PC-3 (cell line): ENCODE data around the gene MTHFD1L. TPM values are rescaled to one million over a fixed set of nuclear protein-coding genes. Genes with fewer than 3 reads are reported as not detected.

Experiments
- ATAC-seq: fragments of 200-7000 bp; cut with Tn5 transposase; 2 replicates; pipeline ENCODE4 v1.9.1; 2020; ENCODE audit warnings: mild to moderate bottlenecking, moderate library complexity
- BruUV-seq: library from RNA; stranded (reverse); fragments of 400-500 nt; replicated peaks from 2 replicates; lab custom pipeline; 2021; lab: Mats Ljungman, UMichigan
- CTCF ChIA-PET: fragments of 300-600 bp; sonication (Branson Sonifier 250); formaldehyde crosslinking; loops from one replicate; lab custom pipeline; 2022; ENCODE audit warnings: antibody characterized with exemption; lab: Charles Lee
- POLR2A ChIA-PET: fragments of 300-600 bp; sonication (Branson Sonifier 250); formaldehyde crosslinking; loops from one replicate; lab custom pipeline; 2022; ENCODE audit warnings: antibody characterized with exemption; ENCODE audit not compliant: unreplicated experiment; lab: Charles Lee
- DNase-seq: peaks from one replicate; pipeline ENCODE4 v3.0.0-alpha.2; 2015
- H2AFZ ChIP-seq: fragments of 300-600 bp; sonication (generic); 2 replicates; pipeline ENCODE4 v1.6.0; 2016; ENCODE audit warnings: antibody characterized with exemption, low read length
- H3F3A ChIP-seq: fragments of 300-600 bp; sonication (generic); one replicate; pipeline ENCODE4 v1.6.0; 2017; ENCODE audit warnings: antibody characterized with exemption, low read length, control low read depth, mild to moderate bottlenecking; ENCODE audit not compliant: unreplicated experiment
- H3K27ac ChIP-seq: fragments of 300-600 bp; sonication (generic); 2 replicates; pipeline ENCODE4 v1.5.1; 2016; ENCODE audit warnings: mild to moderate bottlenecking, low read length
- H3K27me3 ChIP-seq: fragments of 300-600 bp; sonication (generic); 2 replicates; pipeline ENCODE4 v1.6.1; 2016; ENCODE audit warnings: low read length, mixed read lengths
- H3K36me3 ChIP-seq: fragments of 300-600 bp; sonication (generic); 2 replicates; pipeline ENCODE4 v1.6.1; 2016; ENCODE audit warnings: low read depth, mixed run types, low read length, mixed read lengths
- H3K4me1 ChIP-seq: fragments of 300-600 bp; sonication (generic); 2 replicates; pipeline ENCODE4 v1.5.1; 2016; ENCODE audit warnings: low read length; ENCODE audit not compliant: insufficient read depth
- H3K4me2 ChIP-seq: fragments of 300-600 bp; sonication (generic); 2 replicates; pipeline ENCODE4 v1.6.0; 2016; ENCODE audit warnings: low read length
- H3K4me3 ChIP-seq: fragments of 300-600 bp; sonication (generic); 2 replicates; pipeline ENCODE4 v1.5.1; 2016; ENCODE audit warnings: mild to moderate bottlenecking, low read length, mixed read lengths
- H3K79me2 ChIP-seq: fragments of 300-600 bp; sonication (generic); 2 replicates; pipeline ENCODE4 v1.6.1; 2017; ENCODE audit warnings: low read length, mixed read lengths
- H3K9ac ChIP-seq: fragments of 300-600 bp; sonication (generic); 2 replicates; pipeline ENCODE4 v1.6.0; 2016; ENCODE audit warnings: mild to moderate bottlenecking, low read length
- H3K9me2 ChIP-seq: fragments of 300-600 bp; sonication (generic); replicated peaks from 2 replicates; pipeline ENCODE4 v1.6.1; 2016; ENCODE audit warnings: mixed run types, low read length, mixed read lengths
- H3K9me3 ChIP-seq: fragments of 300-600 bp; sonication (generic); 2 replicates; pipeline ENCODE4 v1.6.1; 2016; ENCODE audit warnings: low read length, mixed read lengths
- H4K20me1 ChIP-seq: fragments of 300-600 bp; sonication (generic); 2 replicates; pipeline ENCODE4 v1.6.1; 2016; ENCODE audit warnings: low read length, mixed read lengths
- EZH2 ChIP-seq: fragments of 300-600 bp; sonication (generic); IDR thresholded peaks from one replicate; pipeline ENCODE4 v1.6.1; 2017; ENCODE audit warnings: antibody characterized with exemption, mild to moderate bottlenecking, low read length; ENCODE audit not compliant: unreplicated experiment
- EZH2phosphoT487 ChIP-seq: fragments of 300-600 bp; sonication (generic); IDR thresholded peaks from 2 replicates; pipeline ENCODE4 v1.6.1; 2018; ENCODE audit warnings: mild to moderate bottlenecking, antibody characterized with exemption, low read length, borderline replicate concordance
- intact Hi-C: fragments of 100-400 bp; cut with micrococcal nuclease; formaldehyde crosslinking; loops from 2 replicates; pipeline ENCODE4 v1.9.0; 2023
- total RNA-seq: library from RNA; depleted of rRNA; stranded (reverse); fragments of >200 nt; gene quantifications from 2 replicates; pipeline ENCODE4 v1.2.3, GENCODE V29; 2014
- TF ChIP-seq, protein P1 (sequence below): fragments of 300-600 bp; sonication (generic); conservative IDR thresholded peaks from 2 replicates; pipeline ENCODE4 v1.5.1; 2017; ENCODE audit warnings: antibody characterized with exemption, low read depth, mild to moderate bottlenecking, low read length

The MTHFD1L gene
- total RNA-seq, 1 experiment from 2014 or later, result 11.9 TPM

DNA sequence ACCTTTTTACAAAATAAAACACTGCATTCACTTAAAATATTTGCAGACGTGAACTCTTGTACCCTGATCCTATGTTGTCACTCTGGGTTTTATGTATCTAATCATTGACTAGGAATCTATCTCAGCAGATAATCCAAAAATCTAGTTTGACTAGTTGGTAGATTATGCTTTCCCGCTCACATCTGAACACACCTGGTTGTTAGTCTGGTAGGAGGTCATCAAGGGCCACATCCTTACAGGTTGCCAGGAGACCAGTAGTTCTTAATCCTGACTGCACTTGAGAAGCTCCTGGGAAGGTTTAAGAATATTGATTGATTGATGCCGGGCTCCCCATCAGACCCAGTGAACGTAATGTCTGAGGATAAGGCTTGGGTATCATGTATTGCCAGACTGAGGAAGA is 104.4 kb downstream of the MTHFD1L start:
- TF ChIP-seq EZH2phosphoT487 (no peak), EZH2 (no peak)
- TF ChIP-seq, protein P1, sequence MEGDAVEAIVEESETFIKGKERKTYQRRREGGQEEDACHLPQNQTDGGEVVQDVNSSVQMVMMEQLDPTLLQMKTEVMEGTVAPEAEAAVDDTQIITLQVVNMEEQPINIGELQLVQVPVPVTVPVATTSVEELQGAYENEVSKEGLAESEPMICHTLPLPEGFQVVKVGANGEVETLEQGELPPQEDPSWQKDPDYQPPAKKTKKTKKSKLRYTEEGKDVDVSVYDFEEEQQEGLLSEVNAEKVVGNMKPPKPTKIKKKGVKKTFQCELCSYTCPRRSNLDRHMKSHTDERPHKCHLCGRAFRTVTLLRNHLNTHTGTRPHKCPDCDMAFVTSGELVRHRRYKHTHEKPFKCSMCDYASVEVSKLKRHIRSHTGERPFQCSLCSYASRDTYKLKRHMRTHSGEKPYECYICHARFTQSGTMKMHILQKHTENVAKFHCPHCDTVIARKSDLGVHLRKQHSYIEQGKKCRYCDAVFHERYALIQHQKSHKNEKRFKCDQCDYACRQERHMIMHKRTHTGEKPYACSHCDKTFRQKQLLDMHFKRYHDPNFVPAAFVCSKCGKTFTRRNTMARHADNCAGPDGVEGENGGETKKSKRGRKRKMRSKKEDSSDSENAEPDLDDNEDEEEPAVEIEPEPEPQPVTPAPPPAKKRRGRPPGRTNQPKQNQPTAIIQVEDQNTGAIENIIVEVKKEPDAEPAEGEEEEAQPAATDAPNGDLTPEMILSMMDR, result no peak
- Histone ChIP-seq H3K27me3 (no peaks in the 10 kb centered on the region), H2AFZ (no peak overlapping the region), H4K20me1 (no peaks in the 10 kb centered on the region), H3K27ac (no peak overlapping the region), H3K4me1 (no peaks in the 10 kb centered on the region), H3K36me3 (peaks cover 1% of the 10 kb centered on the region; the same call in 1 of the 2 replicates), H3K9me2 (no peaks in the 10 kb centered on the region), H3K4me3 (no peak overlapping the region), H3K4me2 (no peak overlapping the region), H3K9ac (no peak overlapping the region), H3K79me2 (no peaks in the 10 kb centered on the region), H3F3A (no peaks in the 10 kb centered on the region), H3K9me3 (no peaks in the 10 kb centered on the region)
- ATAC-seq, result no peak
- ChIA-PET POLR2A (interaction anchor here (0.6 kb wide), 1 partner anchor 32 kb away, joined by 3 read pairs; no protein-coding TSS in a partner anchor), CTCF (no interaction called here)
- intact Hi-C loops, result no loop called here
- BruUV-seq, result no TSS peak
- DNase-seq, result no peak

DNA sequence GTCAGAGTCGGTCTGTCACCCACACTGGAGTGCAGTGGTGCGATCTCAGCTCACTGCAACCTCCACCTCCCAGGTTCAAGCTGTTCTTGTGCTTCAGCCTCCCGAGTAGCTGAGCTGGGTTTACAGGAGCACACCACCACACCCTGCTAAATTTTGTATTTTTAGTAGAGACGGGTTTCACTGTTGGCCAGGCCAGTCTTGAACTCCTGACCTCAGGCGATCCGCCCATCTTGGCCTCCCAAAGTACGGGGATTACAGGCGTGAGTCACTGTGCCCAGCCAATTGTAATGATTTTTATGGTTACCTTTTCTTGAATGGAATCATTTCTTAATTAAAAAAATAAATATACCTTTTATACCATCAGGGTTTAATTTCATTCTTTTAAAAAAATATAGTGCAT is 105.7 kb downstream of the MTHFD1L start:
- Histone ChIP-seq H3K9me3 (no peaks in the 10 kb centered on the region), H3K79me2 (no peaks in the 10 kb centered on the region), H3K27me3 (no peaks in the 10 kb centered on the region), H3K9me2 (no peaks in the 10 kb centered on the region), H4K20me1 (no peaks in the 10 kb centered on the region), H2AFZ (no peak overlapping the region), H3K9ac (no peak overlapping the region), H3F3A (no peaks in the 10 kb centered on the region), H3K36me3 (no peaks in the 10 kb centered on the region; the same call in 1 of the 2 replicates), H3K4me1 (no peaks in the 10 kb centered on the region), H3K4me3 (no peak overlapping the region), H3K4me2 (no peak overlapping the region), H3K27ac (no peak overlapping the region)
- DNase-seq, result no peak
- POLR2A ChIA-PET, result interaction anchor here (0.6 kb wide), 1 partner anchor 382 kb away, joined by 3 read pairs; no protein-coding TSS in a partner anchor
- no peak for ATAC-seq
- CTCF ChIA-PET, result no interaction called here
- BruUV-seq, result no TSS peak
- intact Hi-C loops, result no loop called here
- TF ChIP-seq, protein P1, result no peak
- TF ChIP-seq EZH2phosphoT487, result no peak
- no peak for TF ChIP-seq EZH2

DNA sequence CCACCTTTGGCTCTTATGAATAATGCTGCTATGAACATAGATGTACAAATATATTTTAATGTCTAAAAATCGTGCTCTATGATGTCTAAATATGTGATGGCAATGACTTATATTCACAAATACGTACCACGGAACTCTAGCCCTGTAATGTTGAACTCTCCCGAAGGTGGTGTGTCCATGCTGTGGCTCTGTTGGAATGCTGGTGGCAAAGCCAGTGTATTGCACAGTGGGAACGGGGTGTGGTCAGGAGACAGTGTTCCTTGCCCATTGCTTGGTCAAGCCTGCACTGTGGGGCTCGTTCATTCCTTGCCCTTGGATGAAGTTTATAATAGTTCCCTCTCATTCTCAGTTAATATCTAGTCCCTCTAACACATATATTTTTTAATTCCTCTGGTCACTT is 109.6 kb downstream of the MTHFD1L start:
- Histone ChIP-seq H3K4me2 (no peak overlapping the region), H3K9me2 (no peaks in the 10 kb centered on the region), H3F3A (no peaks in the 10 kb centered on the region), H4K20me1 (no peaks in the 10 kb centered on the region), H3K4me1 (no peaks in the 10 kb centered on the region), H3K79me2 (no peaks in the 10 kb centered on the region), H3K27me3 (no peaks in the 10 kb centered on the region), H3K4me3 (no peak overlapping the region), H3K9ac (no peak overlapping the region), H3K27ac (no peak overlapping the region), H3K9me3 (no peaks in the 10 kb centered on the region), H2AFZ (no peak overlapping the region), H3K36me3 (no peaks in the 10 kb centered on the region; the same call in 1 of the 2 replicates)
- intact Hi-C loops, result no loop called here
- POLR2A ChIA-PET, result no interaction called here
- CTCF ChIA-PET, result no interaction called here
- TF ChIP-seq EZH2phosphoT487 (no peak), EZH2 (no peak)
- TF ChIP-seq, protein P1, result no peak
- ATAC-seq (no peak), DNase-seq (no peak)
- BruUV-seq, result no TSS peak
